Glutamatergic neuron (in vitro differentiated cells): ENCODE measurements around the gene SLC9A1. TPM values are rescaled to one million over a fixed set of nuclear protein-coding genes. Genes with fewer than 3 reads are reported as not detected.
A peak's percentile ranks its signal among the peaks of the same experiment; 100 is the strongest.

Source experiments
- DNase-seq: peaks from one replicate; pipeline ENCODE4 v3.0.0; 2022
- H3K27ac Mint-ChIP-seq: one replicate; pipeline ENCODE4 v1.8.0; 2020; ENCODE audit warnings: mild to moderate bottlenecking, mixed read lengths, inconsistent platforms; ENCODE audit not compliant: unreplicated experiment
- H3K27me3 Mint-ChIP-seq: one replicate; pipeline ENCODE4 v1.8.0; 2020; ENCODE audit warnings: mild to moderate bottlenecking, moderate library complexity, mixed read lengths, inconsistent platforms; ENCODE audit not compliant: unreplicated experiment
- H3K36me3 Mint-ChIP-seq: one replicate; pipeline ENCODE4 v1.8.0; 2020; ENCODE audit warnings: mild to moderate bottlenecking, mixed read lengths, inconsistent platforms; ENCODE audit not compliant: unreplicated experiment
- H3K4me1 Mint-ChIP-seq: one replicate; pipeline ENCODE4 v1.8.0; 2020; ENCODE audit warnings: mild to moderate bottlenecking, low read depth, mixed read lengths, inconsistent platforms; ENCODE audit not compliant: unreplicated experiment
- H3K4me3 Mint-ChIP-seq: one replicate; pipeline ENCODE4 v1.8.0; 2020; ENCODE audit warnings: mild to moderate bottlenecking, mixed read lengths, inconsistent platforms; ENCODE audit not compliant: unreplicated experiment
- H3K9me3 Mint-ChIP-seq: one replicate; pipeline ENCODE4 v1.8.0; 2020; ENCODE audit warnings: mild to moderate bottlenecking, moderate library complexity, mixed read lengths, inconsistent platforms; ENCODE audit not compliant: unreplicated experiment
- CTCF ChIP-seq: fragments of 200-600 bp; sonication (generic); IDR thresholded peaks from one replicate; pipeline ENCODE4 v1.5.0; 2021; ENCODE audit not compliant: partially characterized antibody, unreplicated experiment
- total RNA-seq: library from RNA; stranded (reverse); fragmentation: NEBNext Ultra II Directional; extraction: Animal tissue kit (Norgen Biotek cat#: 25700); gene quantifications from one replicate; pipeline ENCODE4 v1.2.1, GENCODE V29; 2021; ENCODE audit not compliant: unreplicated experiment

Gene SLC9A1
- total RNA-seq, 1 donor from 2014 or later = 16.7 TPM

DNA sequence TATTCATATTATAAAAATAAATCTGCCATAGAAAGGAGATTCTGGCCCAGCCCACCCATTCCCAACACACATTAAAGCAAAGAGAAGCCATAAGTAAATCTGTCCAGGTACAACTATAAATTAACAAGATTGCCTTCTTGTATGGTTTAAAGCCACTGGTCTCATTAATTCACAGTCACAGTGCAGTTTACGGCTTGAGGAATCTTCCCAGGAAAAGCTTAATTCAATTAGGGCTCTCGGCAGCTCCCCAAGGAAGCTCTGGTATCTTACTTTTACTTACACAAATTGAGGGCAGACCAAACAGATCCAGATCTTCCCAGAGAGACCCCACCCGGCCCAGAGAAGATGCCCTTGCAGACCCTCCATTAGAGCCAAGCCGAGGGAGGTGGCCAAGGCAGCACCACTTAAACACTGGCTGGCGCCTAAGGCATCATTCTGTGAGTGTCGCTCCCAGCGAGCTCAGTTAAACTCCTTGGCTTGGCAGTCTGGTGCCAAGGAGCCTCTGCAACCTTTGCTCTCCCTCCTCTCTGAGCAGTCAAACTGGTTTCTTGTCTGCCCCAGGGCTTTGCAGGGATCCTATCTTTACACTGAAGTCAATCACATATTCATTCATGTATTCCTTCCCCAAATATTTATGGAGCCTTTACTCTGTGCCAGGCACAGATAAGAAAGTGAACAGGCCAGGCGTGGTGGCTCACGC is 10.7 kb downstream of the SLC9A1 start:
- TF ChIP-seq CTCF = no peak
- Mint-ChIP-seq H3K27me3 (peaks cover 6% of the 10 kb centered on the region), H3K36me3 (no peaks in the 10 kb centered on the region), H3K4me1 (peaks cover 38% of the 10 kb centered on the region), H3K9me3 (no peaks in the 10 kb centered on the region), H3K4me3 (no peak overlapping the region), H3K27ac (peak overlapping the region; percentile 48)
- no peak for DNase-seq

DNA sequence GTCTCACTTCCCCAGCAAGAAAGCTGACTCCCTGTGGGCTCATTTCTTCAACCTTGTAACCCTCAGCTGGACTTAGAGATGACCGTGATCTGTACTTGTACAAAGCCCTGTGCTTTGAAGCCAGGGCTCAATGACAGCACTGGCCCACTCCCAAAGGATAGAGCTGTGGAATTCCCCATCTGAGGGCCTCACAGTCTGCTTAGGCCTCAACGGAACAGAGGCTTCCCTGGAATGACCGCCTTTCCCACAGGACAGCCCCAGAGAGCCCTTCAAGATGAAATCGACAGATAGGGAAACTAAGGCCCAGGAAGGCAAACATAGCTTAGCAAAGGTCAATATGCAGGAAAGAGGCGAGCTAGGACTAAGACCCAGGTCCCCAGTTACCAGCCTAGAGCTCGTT is 11.5 kb downstream of the SLC9A1 start:
- Mint-ChIP-seq H3K36me3 (no peaks in the 10 kb centered on the region), H3K9me3 (no peaks in the 10 kb centered on the region), H3K27ac (no peak overlapping the region), H3K4me1 (peaks cover 35% of the 10 kb centered on the region), H3K27me3 (peaks cover 5% of the 10 kb centered on the region), H3K4me3 (no peak overlapping the region)
- no peak for DNase-seq
- TF ChIP-seq CTCF = no peak

GRCh38 chr1:27142464-27142863 is 12.5 kb downstream of the SLC9A1 start:
- no peak for DNase-seq
- peaks cover 7% of the 10 kb centered on the region for H3K27me3 Mint-ChIP-seq
- TF ChIP-seq CTCF = no peak
- peak overlapping the region; percentile 41 for H3K4me3 Mint-ChIP-seq
- no peaks in the 10 kb centered on the region for H3K36me3 Mint-ChIP-seq
- H3K9me3 Mint-ChIP-seq = no peaks in the 10 kb centered on the region
- peaks cover 38% of the 10 kb centered on the region for H3K4me1 Mint-ChIP-seq
- H3K27ac Mint-ChIP-seq = no peak overlapping the region

GRCh38 chr1:27141266-27142003 is 13.5 kb downstream of the SLC9A1 start:
- no peaks in the 10 kb centered on the region for H3K36me3 Mint-ChIP-seq
- H3K4me1 Mint-ChIP-seq = peaks cover 46% of the 10 kb centered on the region
- DNase-seq = no peak
- peaks cover 7% of the 10 kb centered on the region for H3K27me3 Mint-ChIP-seq
- H3K27ac Mint-ChIP-seq = no peak overlapping the region
- H3K4me3 Mint-ChIP-seq = no peak overlapping the region
- no peak for TF ChIP-seq CTCF
- H3K9me3 Mint-ChIP-seq = no peaks in the 10 kb centered on the region

- no peak for TF ChIP-seq CTCF
- H3K4me3 Mint-ChIP-seq = no peak overlapping the region
- H3K9me3 Mint-ChIP-seq = no peaks in the 10 kb centered on the region
- peaks cover 3% of the 10 kb centered on the region for H3K27me3 Mint-ChIP-seq
- no peak overlapping the region for H3K27ac Mint-ChIP-seq
- H3K36me3 Mint-ChIP-seq = no peaks in the 10 kb centered on the region
- no peak for DNase-seq
- peaks cover 35% of the 10 kb centered on the region for H3K4me1 Mint-ChIP-seq
Observed at GRCh38 chr1:27139980-27140379, 14.9 kb downstream of the SLC9A1 start.
